ENCODE data around the gene HAUS3. TPM values are rescaled to one million over a fixed set of nuclear protein-coding genes. Genes with fewer than 3 reads are reported as not detected.
A peak's percentile ranks its signal among the peaks of the same experiment; 100 is the strongest.
"Not testable (repeated sequence)": the region's sequence is repeated elsewhere in the genome, so short reads cannot be mapped to it uniquely, and the experiment has no call there.

The HAUS3 gene
- total RNA-seq, 2 donors from 2014 or later, result 3.7 to 4.1 TPM

GRCh38 chr4:2220016-2220630, 21.8 kb downstream of the HAUS3 start:
- DNase-seq (ENCODE audit: low spot score), result peak; percentile 72
- peak; percentile 70 to 91 for TF ChIP-seq CTCF (IDR thresholded peaks at IDR 0.05)
- H3K27me3 ChIP-seq, result no peaks in the 10 kb centered on the region

GRCh38 chr4:2219233-2219760, 22.6 kb downstream of the HAUS3 start:
- H3K4me3 ChIP-seq, result no peak overlapping the region
- no peak overlapping the region for H3K27ac ChIP-seq
- no peak for TF ChIP-seq CTCF (IDR thresholded peaks at IDR 0.05)
- DNase-seq (ENCODE audit: low spot score), result no peak
- H3K36me3 ChIP-seq, result no peaks in the 10 kb centered on the region
- H3K9me3 ChIP-seq, result no peaks in the 10 kb centered on the region
- H3K27me3 ChIP-seq, result no peaks in the 10 kb centered on the region
- peaks cover 0 to 4% of the 10 kb centered on the region in 2 donors for H3K4me1 ChIP-seq

More at GRCh38 chr4:2220016-2220630, 21.8 kb downstream of the HAUS3 start:
- Histone ChIP-seq H3K4me1 (peaks cover 0 to 4% of the 10 kb centered on the region in 2 donors), H3K27ac (no peak overlapping the region), H3K9me3 (no peaks in the 10 kb centered on the region), H3K36me3 (no peaks in the 10 kb centered on the region), H3K4me3 (no peak overlapping the region)

GRCh38 chr4:2218436-2218835, 23.5 kb downstream of the HAUS3 start:
- TF ChIP-seq CTCF (IDR thresholded peaks at IDR 0.05), result no peak
- H3K27ac ChIP-seq, result no peak overlapping the region
- no peaks in the 10 kb centered on the region for H3K36me3 ChIP-seq
- H3K9me3 ChIP-seq, result no peaks in the 10 kb centered on the region
- H3K27me3 ChIP-seq, result no peaks in the 10 kb centered on the region
- H3K4me3 ChIP-seq, result no peak overlapping the region
- no peak for DNase-seq (ENCODE audit: low spot score)
- peaks cover 0 to 4% of the 10 kb centered on the region in 2 donors for H3K4me1 ChIP-seq

- no peaks in the 10 kb centered on the region for H3K9me3 ChIP-seq
- H3K4me1 ChIP-seq, result peaks cover 0 to 4% of the 10 kb centered on the region in 2 donors
- H3K27ac ChIP-seq, result no peak overlapping the region
- H3K36me3 ChIP-seq, result no peaks in the 10 kb centered on the region
- H3K4me3 ChIP-seq, result no peak overlapping the region
- H3K27me3 ChIP-seq, result no peaks in the 10 kb centered on the region
- no peak for TF ChIP-seq CTCF (IDR thresholded peaks at IDR 0.05)
- no peak for DNase-seq (ENCODE audit: low spot score)
Observed at GRCh38 chr4:2217726-2218125, 24.2 kb downstream of the HAUS3 start.

GRCh38 chr4:2212831-2213230, 29.1 kb downstream of the HAUS3 start:
- Histone ChIP-seq H3K4me3 (no peak overlapping the region), H3K27ac (no peak overlapping the region), H3K9me3 (no peaks in the 10 kb centered on the region), H3K27me3 (no peaks in the 10 kb centered on the region), H3K36me3 (no peaks in the 10 kb centered on the region), H3K4me1 (no peaks in the 10 kb centered on the region)
- DNase-seq (ENCODE audit: low spot score), result no peak
- no peak for TF ChIP-seq CTCF (IDR thresholded peaks at IDR 0.05)

GRCh38 chr4:2202789-2203188, 39.1 kb downstream of the HAUS3 start:
- not testable (repeated sequence) for H3K27me3 ChIP-seq; DNase-seq (ENCODE audit: low spot score); H3K9me3 ChIP-seq; H3K4me3 ChIP-seq; H3K4me1 ChIP-seq; H3K36me3 ChIP-seq; H3K27ac ChIP-seq
